Mesendoderm (in vitro differentiated cells): Measurements from ENCODE around the gene TMEM250.

Experiments used
- DNase-seq: peaks from one replicate; pipeline ENCODE4 v3.0.0; 2013
- H2AK5ac ChIP-seq: 2 replicates; pipeline ENCODE4 v1.6.1; 2013; ENCODE audit warnings: low read length, inconsistent platforms
- H2BK120ac ChIP-seq: 2 replicates; pipeline ENCODE4 v1.6.1; 2013; ENCODE audit warnings: low read depth, mild to moderate bottlenecking, low read length, moderate library complexity, mixed read lengths
- H2BK15ac ChIP-seq: replicated peaks from 2 replicates; pipeline ENCODE4 v1.6.1; 2013; ENCODE audit warnings: low read depth, mild to moderate bottlenecking, moderate library complexity
- H2BK5ac ChIP-seq: 2 replicates; pipeline ENCODE4 v1.6.1; 2013; ENCODE audit warnings: low read length, inconsistent platforms
- H3K18ac ChIP-seq: 2 replicates; pipeline ENCODE4 v1.6.1; 2013; ENCODE audit warnings: mild to moderate bottlenecking, low read length, mixed read lengths
- H3K23ac ChIP-seq: one replicate; pipeline ENCODE4 v1.6.1; 2013; ENCODE audit warnings: low read length
- H3K27ac ChIP-seq: 2 replicates; pipeline ENCODE4 v1.5.1; 2013; ENCODE audit warnings: low read depth, mild to moderate bottlenecking, inconsistent platforms, low read length, moderate library complexity
- H3K27me3 ChIP-seq: 2 replicates; pipeline ENCODE4 v1.6.1; 2013; ENCODE audit warnings: low read length, control low read depth, mild to moderate bottlenecking, inconsistent platforms; ENCODE audit not compliant: insufficient read depth, poor library complexity
- H3K36me3 ChIP-seq: 2 replicates; pipeline ENCODE4 v1.6.1; 2013; ENCODE audit warnings: low read length, inconsistent platforms; ENCODE audit not compliant: control insufficient read depth, insufficient read depth
- H3K4ac ChIP-seq: one replicate; pipeline ENCODE4 v1.6.1; 2013; ENCODE audit warnings: low read depth, mild to moderate bottlenecking, low read length, moderate library complexity
- H3K4me1 ChIP-seq: 2 replicates; pipeline ENCODE4 v1.6.1; 2013; ENCODE audit warnings: low read depth, low read length, inconsistent platforms; ENCODE audit not compliant: control insufficient read depth
- H3K4me2 ChIP-seq: 2 replicates; pipeline ENCODE4 v1.6.1; 2013; ENCODE audit warnings: low read length
- H3K4me3 ChIP-seq: 2 replicates; pipeline ENCODE4 v1.5.1; 2013; ENCODE audit warnings: mild to moderate bottlenecking, low read length
- H3K56ac ChIP-seq: one replicate; pipeline ENCODE4 v1.6.1; 2013; ENCODE audit warnings: low read length
- H3K79me1 ChIP-seq: 2 replicates; pipeline ENCODE4 v1.6.1; 2013; ENCODE audit warnings: low read length, inconsistent platforms
- H3K79me2 ChIP-seq: 2 replicates; pipeline ENCODE4 v1.6.1; 2013; ENCODE audit warnings: mild to moderate bottlenecking, low read length; ENCODE audit not compliant: control insufficient read depth, insufficient read depth
- H3K9ac ChIP-seq: 2 replicates; pipeline ENCODE4 v1.6.1; 2013; ENCODE audit warnings: low read length, inconsistent platforms
- H4K5ac ChIP-seq: one replicate; pipeline ENCODE4 v1.6.1; 2013; ENCODE audit warnings: low read length
- H4K8ac ChIP-seq: one replicate; pipeline ENCODE4 v1.6.1; 2013; ENCODE audit warnings: low read depth, mild to moderate bottlenecking, control low read depth, low read length, moderate library complexity
- WGBS: extraction: QIAGEN DNeasy Blood & Tissue Kit; methylation state at CpG from one replicate; pipeline ENCODE4 v1.1.7; 2013; ENCODE audit warnings: low lambda C conversion rate, missing lambda C conversion rate; ENCODE audit not compliant: insufficient coverage; ENCODE audit errors: extremely low coverage; 5-methylcytosine and 5-hydroxymethylcytosine counted together

The TMEM250 gene

GRCh38 chr9:136115206-136115605 is 3.5 kb downstream of the TMEM250 start:
- Histone ChIP-seq H4K5ac (no peak overlapping the region), H2BK120ac (no peak overlapping the region), H2BK15ac (no peak overlapping the region), H3K9ac (no peak overlapping the region), H3K36me3 (no peaks in the 10 kb centered on the region), H4K8ac (no peak overlapping the region), H3K23ac (no peak overlapping the region), H3K4ac (no peak overlapping the region), H3K18ac (no peak overlapping the region), H3K4me2 (no peak overlapping the region), H3K79me1 (peaks cover 10% of the 10 kb centered on the region), H2BK5ac (no peak overlapping the region), H3K27ac (no peak overlapping the region), H3K27me3 (no peaks in the 10 kb centered on the region), H3K79me2 (no peaks in the 10 kb centered on the region), H3K56ac (no peak overlapping the region), H3K4me3 (no peak overlapping the region), H3K4me1 (no peaks in the 10 kb centered on the region), H2AK5ac (no peak overlapping the region)
- DNase-seq: no peak
- no CpG with 5 or more reads among the region's 13 CpGs for WGBS

GRCh38 chr9:136114610-136115009 is 4.1 kb downstream of the TMEM250 start:
- H3K79me2 ChIP-seq: no peaks in the 10 kb centered on the region
- no CpG with 5 or more reads among the region's 18 CpGs for WGBS
- no peak overlapping the region for H3K4ac ChIP-seq
- no peak overlapping the region for H3K27ac ChIP-seq
- peaks cover 10% of the 10 kb centered on the region for H3K79me1 ChIP-seq
- no peaks in the 10 kb centered on the region for H3K27me3 ChIP-seq
- no peak overlapping the region for H3K4me2 ChIP-seq
- DNase-seq: no peak
- no peak overlapping the region for H4K5ac ChIP-seq
- H3K23ac ChIP-seq: no peak overlapping the region
- no peak overlapping the region for H2BK15ac ChIP-seq
- H3K4me3 ChIP-seq: no peak overlapping the region
- H3K18ac ChIP-seq: no peak overlapping the region
- H3K9ac ChIP-seq: no peak overlapping the region
- no peak overlapping the region for H3K56ac ChIP-seq
- no peak overlapping the region for H2BK120ac ChIP-seq
- no peak overlapping the region for H2AK5ac ChIP-seq
- H3K4me1 ChIP-seq: no peaks in the 10 kb centered on the region
- no peak overlapping the region for H2BK5ac ChIP-seq
- no peaks in the 10 kb centered on the region for H3K36me3 ChIP-seq
- no peak overlapping the region for H4K8ac ChIP-seq

GRCh38 chr9:136112541-136112940 is 6.1 kb downstream of the TMEM250 start:
- Histone ChIP-seq H3K4ac (no peak overlapping the region), H3K56ac (no peak overlapping the region), H2BK15ac (no peak overlapping the region), H3K9ac (no peak overlapping the region), H3K27ac (no peak overlapping the region), H3K4me3 (no peak overlapping the region), H4K5ac (no peak overlapping the region), H3K4me1 (no peaks in the 10 kb centered on the region), H3K18ac (no peak overlapping the region), H2BK120ac (no peak overlapping the region), H3K36me3 (no peaks in the 10 kb centered on the region), H3K4me2 (no peak overlapping the region), H3K79me1 (peaks cover 9% of the 10 kb centered on the region), H4K8ac (no peak overlapping the region), H2AK5ac (no peak overlapping the region), H3K79me2 (no peaks in the 10 kb centered on the region), H2BK5ac (no peak overlapping the region), H3K27me3 (no peaks in the 10 kb centered on the region), H3K23ac (no peak overlapping the region)
- no peak for DNase-seq
- WGBS: no CpG with 5 or more reads among the region's 11 CpGs

- Histone ChIP-seq H3K23ac (no peak overlapping the region), H3K79me1 (peaks cover 3% of the 10 kb centered on the region)
Measured at GRCh38 chr9:136111910-136112309, 6.8 kb downstream of the TMEM250 start.

GRCh38 chr9:136111190-136111589 is 7.5 kb downstream of the TMEM250 start:
- no peaks in the 10 kb centered on the region for H3K4me1 ChIP-seq
- H3K27ac ChIP-seq: no peak overlapping the region
- H3K9ac ChIP-seq: no peak overlapping the region
- WGBS: no CpG with 5 or more reads among the region's 22 CpGs
- no peak overlapping the region for H3K4me2 ChIP-seq
- H3K27me3 ChIP-seq: no peaks in the 10 kb centered on the region
- no peak overlapping the region for H2BK120ac ChIP-seq
- peaks cover 2% of the 10 kb centered on the region for H3K79me1 ChIP-seq
- no peak overlapping the region for H4K8ac ChIP-seq
- DNase-seq: no peak
- H3K23ac ChIP-seq: no peak overlapping the region
- no peak overlapping the region for H2BK15ac ChIP-seq
- no peak overlapping the region for H2BK5ac ChIP-seq
- H3K18ac ChIP-seq: no peak overlapping the region
- no peak overlapping the region for H2AK5ac ChIP-seq
- H3K4ac ChIP-seq: no peak overlapping the region
- no peak overlapping the region for H4K5ac ChIP-seq
- no peaks in the 10 kb centered on the region for H3K79me2 ChIP-seq
- H3K36me3 ChIP-seq: no peaks in the 10 kb centered on the region
- H3K56ac ChIP-seq: peak overlapping the region; percentile 17
- no peak overlapping the region for H3K4me3 ChIP-seq

More at GRCh38 chr9:136111910-136112309, 6.8 kb downstream of the TMEM250 start:
- Histone ChIP-seq H4K5ac (no peak overlapping the region), H2BK5ac (no peak overlapping the region), H3K4me3 (no peak overlapping the region), H3K9ac (no peak overlapping the region), H3K4ac (no peak overlapping the region), H3K36me3 (no peaks in the 10 kb centered on the region), H3K27me3 (no peaks in the 10 kb centered on the region), H4K8ac (no peak overlapping the region), H2BK15ac (no peak overlapping the region), H3K27ac (no peak overlapping the region), H3K18ac (no peak overlapping the region), H3K4me2 (no peak overlapping the region), H3K79me2 (no peaks in the 10 kb centered on the region), H2BK120ac (no peak overlapping the region), H3K56ac (no peak overlapping the region), H3K4me1 (no peaks in the 10 kb centered on the region), H2AK5ac (no peak overlapping the region)
- DNase-seq: no peak
- no CpG with 5 or more reads among the region's 16 CpGs for WGBS
